Measurements from ENCODE around the gene SLC47A2.
"Not testable (repeated sequence)": the region's sequence is repeated elsewhere in the genome, so short reads cannot be mapped to it uniquely, and the experiment has no call there.

SLC47A2 gene

GRCh38 chr17:19672009-19672750 lies 44.2 kb downstream of the SLC47A2 start:
- in situ Hi-C loops (cut with MboI; ENCODE audit: low sequenced_read_pairs), result no loop called here

GRCh38 chr17:19671433-19671832 lies 45.0 kb downstream of the SLC47A2 start:
- in situ Hi-C loops (cut with MboI; ENCODE audit: low sequenced_read_pairs), result no loop called here

GRCh38 chr17:19670908-19671307 lies 45.5 kb downstream of the SLC47A2 start:
- in situ Hi-C loops (cut with MboI; ENCODE audit: low sequenced_read_pairs), result no loop called here

- in situ Hi-C loops (cut with MboI; ENCODE audit: low sequenced_read_pairs), result not testable (repeated sequence)
Measured at GRCh38 chr17:19669680-19670079, 46.7 kb downstream of the SLC47A2 start.

DNA sequence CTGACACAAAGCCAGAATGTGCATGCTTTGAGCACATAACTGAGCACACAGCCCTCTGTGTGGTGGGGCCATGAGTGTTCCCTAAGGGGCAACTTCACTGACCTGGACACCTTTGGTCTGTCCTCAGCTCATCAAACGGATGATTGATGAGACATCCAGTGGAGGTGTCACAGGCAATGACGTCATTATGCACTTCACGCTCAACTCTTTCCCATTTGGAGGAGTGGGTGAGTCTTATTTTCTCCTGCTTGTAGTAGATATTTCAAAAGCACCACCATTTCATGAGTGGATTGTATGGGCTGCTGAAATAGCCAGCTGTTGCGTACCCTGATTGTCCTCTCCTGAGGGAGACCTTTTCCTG lies 51.6 kb downstream of the SLC47A2 start:
- in situ Hi-C loops (cut with MboI; ENCODE audit: low sequenced_read_pairs), result no loop called here

GRCh38 chr17:19664136-19664820 lies 52.1 kb downstream of the SLC47A2 start:
- in situ Hi-C loops (cut with MboI; ENCODE audit: low sequenced_read_pairs), result no loop called here

- in situ Hi-C loops (cut with MboI; ENCODE audit: low sequenced_read_pairs), result no loop called here
Measured at GRCh38 chr17:19663097-19663496, 53.3 kb downstream of the SLC47A2 start.

- in situ Hi-C loops (cut with MboI; ENCODE audit: low sequenced_read_pairs), result no loop called here
Measured at GRCh38 chr17:19661121-19661520, 55.3 kb downstream of the SLC47A2 start.

DNA sequence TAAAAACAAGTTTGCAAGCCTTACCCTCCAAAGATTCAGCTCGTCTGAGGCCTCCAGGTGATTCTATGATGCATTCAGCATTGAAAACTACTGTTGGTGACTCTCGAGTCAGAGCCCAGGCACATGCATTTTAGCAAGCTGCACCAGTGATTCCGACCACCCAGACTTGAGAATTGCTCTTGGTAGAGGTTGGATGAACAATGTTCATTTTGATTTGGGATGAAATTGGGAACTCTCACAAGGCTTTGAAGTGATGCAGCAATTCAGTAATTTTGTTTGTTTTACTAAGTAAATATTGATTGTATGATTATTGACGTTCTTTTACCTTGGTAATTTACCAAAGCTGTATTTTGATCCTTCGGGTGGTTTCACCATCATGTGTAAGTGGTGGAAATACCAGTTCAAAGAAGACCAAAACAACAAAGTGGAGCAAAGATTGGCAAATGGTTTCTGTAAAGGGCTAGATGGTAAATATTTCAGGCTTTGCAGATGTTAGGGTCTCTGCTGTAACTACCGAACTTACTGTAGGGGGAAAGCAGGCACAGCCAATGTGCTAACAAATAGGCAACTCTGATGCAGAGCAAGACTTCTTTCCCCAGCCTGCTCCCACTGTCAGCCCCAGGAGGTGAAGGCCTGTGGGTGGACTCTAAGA lies 56.0 kb downstream of the SLC47A2 start:
- in situ Hi-C loops (cut with MboI; ENCODE audit: low sequenced_read_pairs), result no loop called here

- in situ Hi-C loops (cut with MboI; ENCODE audit: low sequenced_read_pairs), result no loop called here
Measured at GRCh38 chr17:19659366-19660177, 56.8 kb downstream of the SLC47A2 start.

- in situ Hi-C loops (cut with MboI; ENCODE audit: low sequenced_read_pairs), result no loop called here
Measured at GRCh38 chr17:19656851-19657581, 59.4 kb downstream of the SLC47A2 start.

DNA sequence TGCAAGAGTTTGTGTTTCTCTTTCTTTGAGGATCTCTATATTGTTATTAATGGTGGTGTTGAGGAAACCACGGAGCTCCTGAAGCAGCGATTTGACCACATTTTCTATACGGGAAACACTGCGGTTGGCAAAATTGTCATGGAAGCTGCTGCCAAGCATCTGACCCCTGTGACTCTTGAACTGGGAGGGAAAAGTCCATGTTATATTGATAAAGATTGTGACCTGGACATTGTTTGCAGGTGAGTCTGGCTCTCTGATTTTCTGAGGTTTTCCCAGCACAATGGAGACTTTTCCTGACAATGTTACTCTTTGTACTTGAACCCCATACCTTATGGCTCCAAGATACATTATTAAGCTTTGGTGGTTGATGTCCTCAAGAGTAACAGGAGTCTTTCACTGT lies 60.0 kb downstream of the SLC47A2 start:
- in situ Hi-C loops (cut with MboI; ENCODE audit: low sequenced_read_pairs), result no loop called here

GRCh38 chr17:19654896-19655295 lies 61.5 kb downstream of the SLC47A2 start:
- in situ Hi-C loops (cut with MboI; ENCODE audit: low sequenced_read_pairs), result no loop called here

GRCh38 chr17:19654342-19654886 lies 62.0 kb downstream of the SLC47A2 start:
- in situ Hi-C loops (cut with MboI; ENCODE audit: low sequenced_read_pairs), result no loop called here

- in situ Hi-C loops (cut with MboI; ENCODE audit: low sequenced_read_pairs), result no loop called here
Measured at GRCh38 chr17:19652595-19652994, 63.8 kb downstream of the SLC47A2 start.

DNA sequence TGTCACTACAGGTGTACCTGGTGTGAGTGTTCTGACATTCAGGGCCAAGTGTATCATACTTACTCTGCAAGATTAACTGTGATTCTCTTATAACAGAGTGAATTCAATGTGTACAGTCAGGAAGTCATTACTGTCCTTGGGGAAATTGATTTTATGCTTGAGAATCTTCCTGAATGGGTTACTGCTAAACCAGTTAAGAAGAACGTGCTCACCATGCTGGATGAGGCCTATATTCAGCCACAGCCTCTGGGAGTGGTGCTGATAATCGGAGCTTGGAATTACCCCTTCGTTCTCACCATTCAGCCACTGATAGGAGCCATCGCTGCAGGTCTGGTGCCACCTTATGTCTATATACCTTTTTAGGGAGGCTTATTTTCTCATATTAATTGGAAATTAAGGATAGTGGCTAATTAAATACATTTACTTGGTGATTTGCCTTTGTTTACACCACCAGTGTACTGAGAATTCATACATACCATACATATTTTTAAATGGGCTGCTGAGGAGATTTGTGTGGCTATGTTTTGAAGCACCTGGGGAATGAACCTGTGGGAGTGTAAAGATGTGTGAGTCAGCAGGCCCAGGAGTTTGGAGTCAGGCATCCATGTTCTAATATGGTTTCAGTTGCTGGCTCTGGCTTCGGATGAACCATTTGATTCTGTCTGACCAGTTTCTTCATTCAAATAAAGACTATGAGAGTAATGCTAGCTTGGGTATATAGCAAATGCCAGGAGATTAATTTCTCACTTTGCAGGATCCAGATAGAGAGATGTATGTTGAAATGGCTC lies 64.7 kb downstream of the SLC47A2 start:
- in situ Hi-C loops (cut with MboI; ENCODE audit: low sequenced_read_pairs), result no loop called here

DNA sequence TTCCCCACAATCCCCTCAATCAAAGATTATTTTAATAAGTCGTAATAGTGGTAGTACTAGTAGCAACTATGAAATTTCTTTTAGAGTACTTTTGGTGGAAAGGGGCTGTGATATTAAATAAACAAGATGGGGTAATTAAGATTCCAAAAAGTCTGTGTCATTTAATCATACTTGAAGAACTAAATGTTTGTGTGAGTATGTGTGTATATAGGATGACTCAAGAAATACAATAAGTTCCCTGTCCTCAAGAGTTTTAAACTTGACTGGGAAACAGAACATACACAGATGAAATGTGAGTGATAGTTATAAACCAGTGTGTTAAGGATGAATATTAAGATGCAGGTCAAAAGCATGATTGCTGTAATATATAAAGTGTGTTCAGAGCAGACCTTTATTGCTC lies 65.6 kb downstream of the SLC47A2 start:
- in situ Hi-C loops (cut with MboI; ENCODE audit: low sequenced_read_pairs), result no loop called here

DNA sequence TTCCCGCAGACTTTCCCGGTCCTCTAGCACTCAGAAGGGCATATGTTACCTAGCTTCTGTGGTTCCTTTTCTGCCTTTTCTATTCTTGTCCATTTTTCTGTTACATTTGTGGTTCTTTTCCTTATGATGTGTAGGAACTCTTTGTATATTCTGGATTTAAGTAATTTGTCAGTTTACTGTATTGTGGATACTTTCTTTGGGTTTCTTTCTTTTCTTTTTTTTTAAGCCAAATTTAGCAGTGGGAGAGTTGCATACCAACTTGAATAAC lies 67.2 kb downstream of the SLC47A2 start:
- in situ Hi-C loops (cut with MboI; ENCODE audit: low sequenced_read_pairs), result no loop called here

DNA sequence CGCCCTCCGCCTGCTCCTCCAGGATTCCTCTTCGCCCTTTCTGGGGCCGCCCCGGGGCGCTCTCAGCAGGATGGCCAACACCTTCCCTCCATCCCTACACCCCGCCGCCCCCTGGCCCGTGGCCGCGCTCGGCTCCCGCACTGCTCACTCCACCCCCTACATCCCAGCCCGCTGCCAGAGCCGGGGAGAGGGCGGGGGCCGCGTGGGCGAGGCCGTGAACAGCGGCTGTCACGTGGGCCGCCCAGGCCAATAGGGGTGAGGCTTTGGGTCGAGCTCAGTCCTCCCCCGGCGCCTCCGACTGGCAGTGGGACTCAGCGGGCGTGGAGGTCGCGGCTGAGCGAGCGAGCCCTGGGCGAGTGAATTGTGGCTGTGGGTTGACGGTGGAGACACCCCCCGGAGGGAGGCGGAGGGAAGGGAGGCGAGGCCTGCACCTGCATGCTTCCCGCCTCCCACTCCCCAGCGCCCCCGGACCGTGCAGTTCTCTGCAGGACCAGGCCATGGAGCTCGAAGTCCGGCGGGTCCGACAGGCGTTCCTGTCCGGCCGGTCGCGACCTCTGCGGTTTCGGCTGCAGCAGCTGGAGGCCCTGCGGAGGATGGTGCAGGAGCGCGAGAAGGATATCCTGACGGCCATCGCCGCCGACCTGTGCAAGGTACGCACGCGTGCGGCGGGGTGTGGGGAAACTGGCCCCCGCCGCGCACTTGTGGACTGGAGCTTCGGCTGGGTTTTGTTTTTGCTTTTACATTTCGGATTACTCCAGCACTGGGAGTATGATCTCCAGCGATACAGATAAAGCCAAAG lies 67.7 kb downstream of the SLC47A2 start, which contains the start of gene ALDH3A2:
ALDH3A2 (plus strand) TSS at position 277 of the 799 bp plus-strand sequence; CDS start at position 498, 221 bp downstream.
- in situ Hi-C loops (cut with MboI; ENCODE audit: low sequenced_read_pairs), result no loop called here
